A549 (cell line): ENCODE results near the gene UBB. TPM values are rescaled to one million over a fixed set of nuclear protein-coding genes. Genes with fewer than 3 reads are reported as not detected.
"Not testable (repeated sequence)": the region's sequence is repeated elsewhere in the genome, so short reads cannot be mapped to it uniquely, and the experiment has no call there.

Source experiments
- ATAC-seq, 2 experiments: fragments of 200-7000 bp in 1 of 2; fragments of >200 bp in 1 of 2; cut with Nextera tagmentation in 1 of 2; cut with Tn5 transposase in 1 of 2; 3 replicates each; pipeline versions ENCODE4 v1.8.0 to v1.9.1; 2018 to 2020; ENCODE audit warnings: mild to moderate bottlenecking in 1 of 2, moderate library complexity in 1 of 2
- CTCF ChIA-PET: fragments of 300-600 bp; sonication (Branson Sonifier 250); formaldehyde crosslinking; extraction: SDS; loops from one replicate; lab custom pipeline; 2021; ENCODE audit warnings: antibody characterized with exemption, inconsistent platforms; lab: Yijun Ruan, JAX
- POLR2A ChIA-PET: fragments of 350-600 bp; formaldehyde crosslinking; extraction: SDS; loops from one replicate; lab custom pipeline; 2021; ENCODE audit warnings: antibody characterized with exemption, inconsistent platforms; lab: Yijun Ruan, JAX
- DNase-seq, 2 experiments: peaks; one replicate each; pipeline versions ENCODE4 v3.0.0 to v3.0.0-alpha.2; 2011 to 2016; ENCODE audit warnings: low read depth in 1 of 2, low spot score in 1 of 2
- FAIRE-seq: peaks from 2 replicates; lab custom pipeline; 2011; peaks lifted over from hg19 to GRCh38; lab: Jason Lieb, UNC
- H3K27ac ChIP-seq, 2 experiments: fragments of >200 bp; sonication (Bioruptor Twin); formaldehyde crosslinking; 3 replicates each; pipeline ENCODE4 v1.5.1; 2016 to 2017
- H3K4me1 ChIP-seq: fragments of >200 bp; sonication (Bioruptor Twin); formaldehyde crosslinking; 3 replicates; pipeline ENCODE4 v1.6.1; 2016
- H3K4me2 ChIP-seq: fragments of >200 bp; sonication (Bioruptor Twin); formaldehyde crosslinking; 3 replicates; pipeline ENCODE4 v1.6.1; 2016
- H3K4me3 ChIP-seq: fragments of >200 bp; sonication (Bioruptor Twin); formaldehyde crosslinking; 3 replicates; pipeline ENCODE4 v1.5.1; 2016
- H3K9me3 ChIP-seq: fragments of >200 bp; sonication (Bioruptor Twin); formaldehyde crosslinking; 3 replicates; pipeline ENCODE4 v1.6.1; 2016
- ATOH8 ChIP-seq: fragments of 250-450 bp; sonication (Bioruptor Pico); IDR thresholded peaks from 2 replicates; pipeline ENCODE4 v1.5.0; 2020; ENCODE audit warnings: low read depth, mild to moderate bottlenecking, moderate library complexity
- BCL3 ChIP-seq: fragments of >200 bp; sonication (Bioruptor Twin); formaldehyde crosslinking; IDR thresholded peaks from 3 replicates; pipeline ENCODE4 v1.6.1; 2016
- BHLHE40 ChIP-seq: IDR thresholded peaks from 2 replicates; pipeline ENCODE4 v1.6.1; 2012; ENCODE audit warnings: low read depth, low read length, inconsistent platforms
- CBX2 ChIP-seq: fragments of 200-600 bp; sonication (generic); IDR thresholded peaks from 2 replicates; pipeline ENCODE4 v1.6.1; 2016; ENCODE audit warnings: low read depth, mild to moderate bottlenecking, borderline replicate concordance
- HEYL ChIP-seq: fragments of 250-450 bp; sonication (Bioruptor Pico); IDR thresholded peaks from 2 replicates; pipeline ENCODE4 v1.8.0; 2021; ENCODE audit warnings: mild to moderate bottlenecking, moderate library complexity
- HOXA7 ChIP-seq: fragments of 250-450 bp; sonication (Bioruptor Pico); IDR thresholded peaks from 2 replicates; pipeline ENCODE4 v1.5.0; 2020; ENCODE audit warnings: mild to moderate bottlenecking, moderate library complexity
- JUN ChIP-seq, 2 experiments: fragments of >200 bp; sonication (Bioruptor Twin); formaldehyde crosslinking; IDR thresholded peaks; 2 replicates in 1 of 2; 3 replicates in 1 of 2; pipeline ENCODE4 v1.6.1; 2016 to 2017
- KDM1A ChIP-seq: fragments of 200-600 bp; sonication (generic); IDR thresholded peaks from 2 replicates; pipeline ENCODE4 v1.6.1; 2016; ENCODE audit warnings: low read depth, mild to moderate bottlenecking
- KDM5A ChIP-seq: fragments of 200-600 bp; sonication (generic); IDR thresholded peaks from 2 replicates; pipeline ENCODE4 v1.6.1; 2016; ENCODE audit warnings: antibody characterized with exemption, mild to moderate bottlenecking
- MAFK ChIP-seq: fragments of 450-650 bp; IDR thresholded peaks from 2 replicates; pipeline ENCODE4 v1.6.1; 2014; ENCODE audit not compliant: partially characterized antibody
- MAX ChIP-seq: IDR thresholded peaks from 2 replicates; pipeline ENCODE4 v1.6.1; 2012
- NPAS2 ChIP-seq: fragments of 250-450 bp; sonication (Bioruptor Pico); IDR thresholded peaks from 2 replicates; pipeline ENCODE4 v1.8.0; 2022; ENCODE audit warnings: mild to moderate bottlenecking, moderate library complexity, borderline replicate concordance
- POLR2A ChIP-seq: IDR thresholded peaks from 2 replicates; pipeline ENCODE4 v1.6.1; 2012; ENCODE audit warnings: mild to moderate bottlenecking, low read length
- RARB ChIP-seq: fragments of 250-450 bp; sonication (Bioruptor Pico); IDR thresholded peaks from 2 replicates; pipeline ENCODE4 v1.8.0; 2021; ENCODE audit warnings: mild to moderate bottlenecking, moderate library complexity
- REST ChIP-seq: fragments of 200-600 bp; sonication (generic); IDR thresholded peaks from 2 replicates; pipeline ENCODE4 v1.6.1; 2016; ENCODE audit warnings: antibody characterized with exemption, mild to moderate bottlenecking, moderate library complexity
- RNF2 ChIP-seq: fragments of 200-600 bp; sonication (generic); IDR thresholded peaks from 2 replicates; pipeline ENCODE4 v1.6.1; 2016; ENCODE audit warnings: low read depth, mild to moderate bottlenecking, antibody characterized with exemption, moderate library complexity, borderline replicate concordance
- ZC3H11A ChIP-seq: fragments of 450-650 bp; IDR thresholded peaks from 2 replicates; pipeline ENCODE4 v1.6.1; 2014; ENCODE audit warnings: antibody characterized with exemption, mild to moderate bottlenecking
- WGBS: methylation state at CpG from one replicate; pipeline ENCODE4 v1.1.6; 2017; ENCODE audit errors: missing lambda C conversion rate; 5-methylcytosine and 5-hydroxymethylcytosine counted together
- polyA plus RNA-seq, 4 experiments: library from polyadenylated mRNA; depleted of rRNA in 3 of 4; stranded (reverse); fragments of >200 nt; fragmentation: RNase III in 1 of 4; extraction: RNeasy Plus Mini Kit Qiagen cat#74134 plus additional on column Dnase treatment in 1 of 4; gene quantifications; 2 replicates in 3 of 4; 3 replicates in 1 of 4; pipeline ENCODE4 v1.2.3, GENCODE V29; 2011 to 2017

Gene UBB
- polyA plus RNA-seq, 2 of the 4 experiments (the other 2 are of a cell fraction) = 2,404 to 2,851 TPM

- DNase-seq = no peak
- ChIA-PET CTCF (interaction anchor here (1.5 to 3.2 kb wide), 7 partner anchors 11 to 138 kb away, joined by 4 to 28 read pairs (median 7); partner anchors contain the start of gene CENPV), POLR2A (interaction anchor here (1.9 kb wide), 1 partner anchor 55 kb away, joined by 12 read pairs; no protein-coding TSS in a partner anchor)
- WGBS = 90% methylated on average over 5 of the region's 5 CpGs
- Histone ChIP-seq H3K9me3 (no peaks in the 10 kb centered on the region), H3K4me2 (peak overlapping the region; percentile 93), H3K4me1 (peaks cover 37% of the 10 kb centered on the region), H3K27ac (no peak overlapping the region), H3K4me3 (no peak overlapping the region)
- no peak for FAIRE-seq
- TF ChIP-seq POLR2A = peak; percentile 32; the same call in 1 of the 2 replicates
- no peak for TF ChIP-seq HOXA7 (CRISPR knock-in tag)
- no peak for ATAC-seq
Observed at GRCh38 chr17:16383772-16384287, 2.9 kb downstream of the UBB start.

- ATAC-seq (no peak), DNase-seq (no peak)
- no peak overlapping the region for H3K4me2 ChIP-seq
- CTCF ChIA-PET = interaction anchor here (0.9 to 3.3 kb wide), 12 partner anchors 12 to 137 kb away, joined by 3 to 19 read pairs (median 6); partner anchors contain the start of gene CENPV
- WGBS = 85% methylated on average over 5 of the region's 5 CpGs
- peaks cover 32% of the 10 kb centered on the region for H3K4me1 ChIP-seq
- no peaks in the 10 kb centered on the region for H3K9me3 ChIP-seq
- no peak overlapping the region for H3K4me3 ChIP-seq
- no peak overlapping the region for H3K27ac ChIP-seq
- peak in 1 of 2 experiments; percentile 27; a peak in 1 of 5 replicates for TF ChIP-seq JUN (IDR thresholded peaks at IDR 0.05)
- TF ChIP-seq HEYL (CRISPR knock-in tag) = no peak
- TF ChIP-seq MAX = 0 out of 2 replicates have a peak, but pooled peaks have one; percentile 17
- TF ChIP-seq, all 56 proteins: peak for 2
- FAIRE-seq = no peak
- POLR2A ChIA-PET = interaction anchor here (2.3 kb wide), 1 partner anchor 54 kb away, joined by 15 read pairs; no protein-coding TSS in a partner anchor
Observed at GRCh38 chr17:16384557-16384956, 3.7 kb downstream of the UBB start.

- ATAC-seq = peak; percentile 18 to 19; a peak in 5 of 6 replicates
- H3K4me1 ChIP-seq = peaks cover 28% of the 10 kb centered on the region
- DNase-seq, FAIRE-seq, H3K9me3 ChIP-seq: not testable (repeated sequence)
- POLR2A ChIA-PET = interaction anchor here (0.7 to 2.3 kb wide), 8 partner anchors 52 to 655 kb away, joined by 3 to 15 read pairs (median 5); partner anchors contain the start of gene PIGL
- peak overlapping the region; percentile 75 for H3K4me2 ChIP-seq
- peak overlapping the region; percentile 52 for H3K4me3 ChIP-seq
- CTCF ChIA-PET = interaction anchor here (0.6 to 3.3 kb wide), 23 partner anchors 21 to 687 kb away, joined by 3 to 19 read pairs (median 4); partner anchors contain the start of gene CENPV
- H3K27ac ChIP-seq = peak overlapping the region; percentile 76 to 84
- WGBS = 11% methylated on average over 23 of the region's 23 CpGs
Observed at GRCh38 chr17:16386126-16386507, 5.2 kb downstream of the UBB start.

- CTCF ChIA-PET = interaction anchor here (0.6 to 1.8 kb wide), 4 partner anchors 27 to 130 kb away, joined by 3 to 4 read pairs (median 4); no protein-coding TSS in a partner anchor
- no peak for FAIRE-seq
Observed at GRCh38 chr17:16391451-16391850, 10.6 kb downstream of the UBB start.

More at GRCh38 chr17:16391451-16391850, 10.6 kb downstream of the UBB start:
- H3K4me1 ChIP-seq = peaks cover 7% of the 10 kb centered on the region
- no peak for ATAC-seq
- no peak overlapping the region for H3K4me3 ChIP-seq
- H3K4me2 ChIP-seq = no peak overlapping the region
- POLR2A ChIA-PET = interaction anchor here (1.5 kb wide), 1 partner anchor 47 kb away, joined by 4 read pairs; no protein-coding TSS in a partner anchor
- 92% methylated on average over 13 of the region's 13 CpGs for WGBS
- no peak for DNase-seq
- no peak for TF ChIP-seq ATOH8 (CRISPR knock-in tag)
- TF ChIP-seq CBX2 = no peak
- no peak for TF ChIP-seq RARB (CRISPR knock-in tag)
- TF ChIP-seq MAFK = no peak
- no peak for TF ChIP-seq RNF2
- no peak for TF ChIP-seq NPAS2
- TF ChIP-seq KDM1A = no peak
- no peak for TF ChIP-seq REST
- TF ChIP-seq KDM5A = no peak
- TF ChIP-seq ZC3H11A = no peak
- no peak for TF ChIP-seq BHLHE40
- no peak for TF ChIP-seq HOXA7 (CRISPR knock-in tag)
- TF ChIP-seq BCL3 = no peak
- no peak overlapping the region for H3K27ac ChIP-seq
- H3K9me3 ChIP-seq = no peaks in the 10 kb centered on the region
